HG03108 (cell line): ENCODE measurements around the gene CEMIP.

Experiments used
- ATAC-seq: cut with Tn5 transposase; IDR thresholded peaks from one replicate; pipeline ENCODE4 v1.9.1; 2021; ENCODE audit warnings: moderate library complexity; ENCODE audit not compliant: unreplicated experiment

Gene CEMIP

GRCh38 chr15:80921736-80922410 is 142.7 kb downstream of the CEMIP start:
- ATAC-seq = no peak

- ATAC-seq = no peak
Observed at GRCh38 chr15:80923668-80924067, 144.5 kb downstream of the CEMIP start.

GRCh38 chr15:80924278-80924677 is 145.1 kb downstream of the CEMIP start:
- ATAC-seq = no peak

GRCh38 chr15:80925597-80926059 is 146.5 kb downstream of the CEMIP start:
- no peak for ATAC-seq

- no peak for ATAC-seq
Observed at GRCh38 chr15:80926126-80926525, 147.0 kb downstream of the CEMIP start.

- no peak for ATAC-seq
Observed at GRCh38 chr15:80929225-80929624, 150.1 kb downstream of the CEMIP start.

GRCh38 chr15:80929689-80930088 is 150.5 kb downstream of the CEMIP start:
- ATAC-seq = no peak

- no peak for ATAC-seq
Observed at GRCh38 chr15:80931191-80931590, 152.0 kb downstream of the CEMIP start.

GRCh38 chr15:80931721-80932512 is 152.7 kb downstream of the CEMIP start:
- ATAC-seq = no peak

- no peak for ATAC-seq
Observed at GRCh38 chr15:80932513-80932815, 153.3 kb downstream of the CEMIP start.

- no peak for ATAC-seq
Observed at GRCh38 chr15:80932989-80933388, 153.8 kb downstream of the CEMIP start.

GRCh38 chr15:80934761-80935221 is 155.6 kb downstream of the CEMIP start:
- ATAC-seq = no peak

GRCh38 chr15:80936288-80937078 is 157.3 kb downstream of the CEMIP start:
- no peak for ATAC-seq

GRCh38 chr15:80937718-80938117 is 158.5 kb downstream of the CEMIP start:
- no peak for ATAC-seq

GRCh38 chr15:80939216-80939615 is 160.0 kb downstream of the CEMIP start:
- ATAC-seq = no peak

- no peak for ATAC-seq
Observed at GRCh38 chr15:80940331-80940730, 161.2 kb downstream of the CEMIP start.

- ATAC-seq = no peak
Observed at GRCh38 chr15:80940851-80941250, 161.7 kb downstream of the CEMIP start.

- no peak for ATAC-seq
Observed at GRCh38 chr15:80942266-80942665, 163.1 kb downstream of the CEMIP start.

GRCh38 chr15:80942746-80943565 is 163.8 kb downstream of the CEMIP start:
- ATAC-seq = no peak

- no peak for ATAC-seq
Observed at GRCh38 chr15:80944818-80945217, 165.6 kb downstream of the CEMIP start.

- no peak for ATAC-seq
Observed at GRCh38 chr15:80945605-80946004, 166.4 kb downstream of the CEMIP start.
